Thymus (tissue), 11 donors: ENCODE results near the gene S100A16. TPM values are rescaled to one million over a fixed set of nuclear protein-coding genes. Genes with fewer than 3 reads are reported as not detected.
"Not testable (repeated sequence)": the region's sequence is repeated elsewhere in the genome, so short reads cannot be mapped to it uniquely, and the experiment has no call there.

Source experiments
- DNase-seq, 9 donors: peaks; one replicate each; pipeline ENCODE4 v3.0.0-alpha.2; 2013; ENCODE audit warnings: low spot score in 9 of 9, low read depth in 6 of 9, missing footprints in 1 of 9
- H3K27ac ChIP-seq, 2 donors: one replicate each; pipeline ENCODE4 v1.5.1; 2013; ENCODE audit warnings: control low read depth in 1 of 2, low read depth in 1 of 2, low read length in 1 of 2, mild to moderate bottlenecking in 1 of 2, moderate library complexity in 1 of 2
- H3K27me3 ChIP-seq, 2 donors: one replicate each; pipeline ENCODE4 v1.5.1; 2013; ENCODE audit warnings: low read length in 1 of 2; ENCODE audit not compliant: control insufficient read depth in 2 of 2, insufficient read depth in 1 of 2
- H3K36me3 ChIP-seq, 2 donors: one replicate each; pipeline ENCODE4 v1.5.1; 2013; ENCODE audit warnings: low read length in 1 of 2, mild to moderate bottlenecking in 1 of 2, moderate library complexity in 1 of 2; ENCODE audit not compliant: control insufficient read depth in 2 of 2, insufficient read depth in 2 of 2
- H3K4me1 ChIP-seq, 2 donors: one replicate each; pipeline ENCODE4 v1.5.1; 2013; ENCODE audit warnings: low read length in 2 of 2; ENCODE audit not compliant: control insufficient read depth in 2 of 2, insufficient read depth in 2 of 2
- H3K4me3 ChIP-seq, 2 donors: one replicate each; pipeline ENCODE4 v1.5.1; 2013; ENCODE audit warnings: low read length in 2 of 2, control low read depth in 1 of 2, mild to moderate bottlenecking in 1 of 2
- H3K9me3 ChIP-seq, 2 donors: one replicate each; pipeline ENCODE4 v1.5.1; 2013; ENCODE audit warnings: low read length in 1 of 2, mild to moderate bottlenecking in 1 of 2; ENCODE audit not compliant: control insufficient read depth in 2 of 2, insufficient read depth in 1 of 2
- WGBS: extraction: QIAGEN DNeasy Blood & Tissue Kit; methylation state at CpG from one replicate; pipeline ENCODE4 v1.1.7; 2013; 5-methylcytosine and 5-hydroxymethylcytosine counted together
- polyA plus RNA-seq: library from polyadenylated mRNA; stranded (reverse); fragments of 200-250 nt; gene quantifications from one replicate; pipeline ENCODE4 v1.2.3, GENCODE V29; 2013
- total RNA-seq: library from RNA; stranded (reverse); fragments of 120-200 nt; gene quantifications from one replicate; pipeline ENCODE4 v1.2.4, GENCODE V29; 2013
- donor health status: healthy.

Gene S100A16
- total and polyA plus RNA-seq, 2 donors = 28.8 to 128 TPM

DNA sequence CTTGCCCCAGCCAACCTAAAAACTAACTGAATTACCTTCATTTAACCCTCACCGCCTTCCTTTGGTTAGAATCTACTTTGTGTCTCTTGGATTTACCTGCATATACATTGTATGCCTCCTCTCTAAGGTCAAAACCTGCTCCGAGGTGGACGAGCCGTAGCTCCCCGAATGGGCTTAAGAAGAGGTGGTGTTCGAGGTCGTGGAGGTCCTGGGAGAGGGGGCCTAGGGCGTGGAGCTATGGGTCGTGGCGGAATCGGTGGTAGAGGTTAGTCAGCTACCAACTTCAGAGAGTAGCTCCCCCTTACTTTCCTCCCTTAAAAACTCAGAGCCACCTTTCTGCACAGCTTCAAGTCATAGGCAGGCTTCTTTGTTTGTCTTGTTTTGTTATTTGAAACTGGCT is 30.2 kb upstream of the S100A16 start:
- DNase-seq = no peak
- H3K36me3 ChIP-seq = peaks cover 82 to 92% of the 10 kb centered on the region in 2 donors
- H3K4me1 ChIP-seq = peaks cover 7% of the 10 kb centered on the region in 2 donors
- H3K27ac ChIP-seq = no peak overlapping the region
- H3K4me3 ChIP-seq = no peak overlapping the region
- WGBS = 99% methylated on average over 11 of the region's 11 CpGs
- H3K27me3 ChIP-seq = no peaks in the 10 kb centered on the region
- H3K9me3 ChIP-seq = no peaks in the 10 kb centered on the region

DNA sequence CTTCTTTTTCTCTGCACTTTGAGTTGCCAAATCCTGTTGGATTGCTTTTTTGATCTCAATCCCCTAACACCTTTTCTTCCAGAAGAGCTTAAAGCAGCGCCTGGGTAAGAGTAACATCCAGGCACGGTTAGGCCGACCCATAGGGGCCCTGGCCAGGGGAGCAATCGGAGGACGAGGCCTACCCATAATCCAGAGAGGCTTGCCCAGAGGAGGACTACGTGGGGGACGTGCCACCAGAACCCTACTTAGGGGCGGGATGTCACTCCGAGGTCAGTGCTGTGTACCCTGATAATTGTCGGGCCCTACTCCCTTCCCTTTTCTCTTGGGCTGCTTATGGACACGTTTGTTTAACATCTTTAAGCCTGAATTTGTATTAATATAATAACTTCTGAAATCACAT is 29.2 kb upstream of the S100A16 start:
- H3K4me3 ChIP-seq = no peak overlapping the region
- H3K36me3 ChIP-seq = peaks cover 86 to 96% of the 10 kb centered on the region in 2 donors
- peaks cover 4 to 7% of the 10 kb centered on the region in 2 donors for H3K4me1 ChIP-seq
- DNase-seq = no peak
- no peaks in the 10 kb centered on the region for H3K27me3 ChIP-seq
- 96% methylated on average over 11 of the region's 11 CpGs for WGBS
- H3K27ac ChIP-seq = no peak overlapping the region
- H3K9me3 ChIP-seq = no peaks in the 10 kb centered on the region

DNA sequence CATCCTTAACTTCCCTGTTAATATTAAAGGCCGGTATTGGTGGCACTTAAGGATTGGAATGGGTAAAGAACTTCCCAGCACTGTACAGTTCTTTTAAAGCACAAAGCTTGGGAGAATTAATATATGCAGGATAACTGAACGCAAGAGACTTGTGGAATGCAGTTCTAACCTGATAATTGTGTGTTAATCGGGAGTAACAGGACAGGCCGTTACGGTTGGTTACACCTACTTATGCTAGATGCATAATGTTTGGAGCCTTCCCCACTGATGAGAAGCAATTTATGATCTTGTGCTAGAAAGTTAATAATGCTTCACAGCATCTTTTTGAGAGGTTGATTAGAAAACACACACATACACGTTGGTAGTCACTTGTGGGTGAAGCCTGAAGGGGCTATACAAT is 27.9 kb upstream of the S100A16 start:
- 90% methylated on average over 6 of the region's 6 CpGs for WGBS
- peaks cover 4 to 11% of the 10 kb centered on the region in 2 donors for H3K4me1 ChIP-seq

DNA sequence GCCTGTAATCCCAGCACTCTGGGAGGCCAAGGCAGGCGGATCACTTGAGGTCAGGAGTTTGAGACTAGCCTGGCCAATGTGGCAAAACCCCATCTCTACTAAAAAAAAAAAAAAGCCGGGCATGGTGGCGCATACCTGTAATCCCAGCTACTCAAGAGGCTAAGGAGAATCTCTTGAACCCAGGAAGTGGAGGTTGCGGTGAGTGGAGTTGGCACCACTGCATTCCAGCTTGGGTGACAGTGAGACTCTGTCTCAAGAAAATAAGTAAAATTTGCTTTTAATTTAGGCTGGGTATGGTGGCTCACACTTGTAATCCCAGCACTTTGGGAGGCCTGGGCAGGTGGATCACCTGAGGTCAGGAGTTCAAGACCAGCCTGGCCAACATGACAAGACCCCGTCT is 27.3 kb upstream of the S100A16 start:
- not testable (repeated sequence) for DNase-seq, H3K9me3 ChIP-seq, H3K27ac ChIP-seq, H3K4me3 ChIP-seq, H3K27me3 ChIP-seq
- peaks cover 80 to 95% of the 10 kb centered on the region in 2 donors for H3K36me3 ChIP-seq
- 98% methylated on average over 5 of the region's 5 CpGs for WGBS
- peaks cover 10 to 14% of the 10 kb centered on the region in 2 donors for H3K4me1 ChIP-seq

More for the DNA sequence above, 27.9 kb upstream of the S100A16 start:
- H3K9me3 ChIP-seq = no peaks in the 10 kb centered on the region
- H3K27ac ChIP-seq = no peak overlapping the region
- H3K27me3 ChIP-seq = no peaks in the 10 kb centered on the region
- H3K36me3 ChIP-seq = peaks cover 85 to 98% of the 10 kb centered on the region in 2 donors
- no peak overlapping the region for H3K4me3 ChIP-seq
- DNase-seq = no peak

DNA sequence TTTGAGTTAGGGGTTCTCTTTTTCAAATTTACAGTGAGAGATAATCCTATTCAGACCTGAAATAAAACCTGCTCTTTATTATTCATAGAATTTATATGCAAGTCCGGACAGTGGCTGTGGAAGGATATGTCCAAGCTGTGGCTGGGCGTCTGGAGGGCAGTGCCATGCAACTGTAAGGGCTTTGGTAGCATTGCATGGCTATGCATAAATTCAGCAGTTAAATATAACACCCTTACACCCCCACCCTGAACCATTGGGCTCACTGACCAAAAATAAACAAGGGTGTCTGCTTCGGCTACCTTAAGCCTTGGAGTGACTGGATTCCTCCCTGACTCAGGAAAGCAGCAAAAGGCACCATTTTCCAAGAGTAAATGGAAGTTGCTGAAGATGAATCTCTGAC is 26.3 kb upstream of the S100A16 start:
- DNase-seq = no peak
- Histone ChIP-seq H3K27ac (no peak overlapping the region), H3K4me3 (no peak overlapping the region), H3K4me1 (peaks cover 14% of the 10 kb centered on the region in 2 donors), H3K27me3 (no peaks in the 10 kb centered on the region), H3K9me3 (no peaks in the 10 kb centered on the region), H3K36me3 (peaks cover 75 to 87% of the 10 kb centered on the region in 2 donors)
- WGBS = 98% methylated on average over 3 of the region's 3 CpGs

DNA sequence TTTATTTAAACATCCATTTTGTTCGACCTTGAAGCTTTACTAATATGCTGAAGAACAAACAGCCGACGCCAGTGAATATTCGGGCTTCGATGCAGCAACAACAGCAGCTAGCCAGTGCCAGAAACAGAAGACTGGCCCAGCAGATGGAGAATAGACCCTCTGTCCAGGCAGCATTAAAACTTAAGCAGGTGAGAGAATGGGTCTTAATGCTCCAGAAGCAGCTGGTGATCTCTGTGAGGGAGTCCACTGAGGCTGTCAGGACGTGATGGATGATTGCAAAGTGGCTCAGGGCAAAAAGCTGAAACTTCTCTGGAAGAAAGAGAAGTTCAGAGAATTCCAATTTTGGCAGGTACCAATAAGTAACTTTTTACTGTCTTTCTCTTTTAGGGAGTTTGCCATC is 25.3 kb upstream of the S100A16 start:
- peaks cover 14 to 18% of the 10 kb centered on the region in 2 donors for H3K4me1 ChIP-seq
- 98% methylated on average over 6 of the region's 6 CpGs for WGBS
- DNase-seq = no peak

DNA sequence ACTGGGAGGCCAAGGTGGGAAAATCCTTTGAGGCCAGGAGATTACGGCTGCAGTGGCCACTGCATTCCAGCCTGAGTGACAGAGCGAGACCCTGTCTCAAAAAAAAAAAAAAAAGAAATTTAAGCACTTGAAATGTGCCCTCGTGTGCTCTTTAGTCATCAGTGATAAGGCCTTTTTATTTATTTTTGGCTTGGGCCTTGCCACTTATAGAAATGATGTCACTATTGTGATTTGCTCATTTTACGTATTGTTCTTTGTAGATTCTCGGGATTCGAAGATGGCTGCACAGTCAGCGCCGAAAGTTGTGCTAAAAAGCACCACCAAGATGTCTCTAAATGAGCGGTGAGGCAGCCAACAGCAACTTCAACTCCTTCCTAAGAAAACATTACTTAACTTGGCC is 23.4 kb upstream of the S100A16 start:
- Histone ChIP-seq H3K36me3 (peaks cover 48 to 57% of the 10 kb centered on the region in 2 donors), H3K4me3 (no peak overlapping the region), H3K4me1 (peaks cover 14 to 21% of the 10 kb centered on the region in 2 donors), H3K9me3 (peaks cover 0 to 6% of the 10 kb centered on the region in 2 donors), H3K27ac (no peak overlapping the region), H3K27me3 (no peaks in the 10 kb centered on the region)
- WGBS = 97% methylated on average over 9 of the region's 9 CpGs
- DNase-seq = no peak

More for the DNA sequence above, 25.3 kb upstream of the S100A16 start:
- Histone ChIP-seq H3K27me3 (no peaks in the 10 kb centered on the region), H3K4me3 (no peak overlapping the region), H3K36me3 (peaks cover 66 to 77% of the 10 kb centered on the region in 2 donors), H3K9me3 (peaks cover 0 to 6% of the 10 kb centered on the region in 2 donors), H3K27ac (no peak overlapping the region)

DNA sequence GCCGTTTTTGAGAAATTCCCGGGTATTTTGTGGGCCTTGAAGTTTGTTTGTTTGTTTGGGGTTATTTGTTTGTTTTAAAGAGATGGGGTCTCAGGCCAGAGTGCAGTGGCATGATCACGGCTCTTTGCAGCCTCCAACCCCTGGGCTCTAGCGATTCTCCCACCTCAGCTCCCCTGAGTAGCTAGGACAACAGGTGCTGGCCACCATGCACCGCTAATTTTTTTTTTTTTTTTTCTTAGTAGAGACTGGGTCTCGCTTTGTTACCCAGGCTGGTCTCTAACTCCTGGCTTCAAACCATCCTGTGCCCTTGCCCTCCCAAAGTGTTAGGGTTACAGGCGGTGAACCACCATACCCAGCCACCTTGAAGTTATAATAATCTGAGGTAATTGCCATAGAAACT is 22.9 kb upstream of the S100A16 start:
- no peak for DNase-seq
- peaks cover 14 to 21% of the 10 kb centered on the region in 2 donors for H3K4me1 ChIP-seq
- H3K36me3 ChIP-seq = peaks cover 45 to 53% of the 10 kb centered on the region in 2 donors
- H3K9me3 ChIP-seq = peaks cover 0 to 6% of the 10 kb centered on the region in 2 donors
- no peak overlapping the region for H3K4me3 ChIP-seq
- WGBS = 97% methylated on average over 7 of the region's 7 CpGs
- H3K27me3 ChIP-seq = no peaks in the 10 kb centered on the region
- no peak overlapping the region for H3K27ac ChIP-seq

DNA sequence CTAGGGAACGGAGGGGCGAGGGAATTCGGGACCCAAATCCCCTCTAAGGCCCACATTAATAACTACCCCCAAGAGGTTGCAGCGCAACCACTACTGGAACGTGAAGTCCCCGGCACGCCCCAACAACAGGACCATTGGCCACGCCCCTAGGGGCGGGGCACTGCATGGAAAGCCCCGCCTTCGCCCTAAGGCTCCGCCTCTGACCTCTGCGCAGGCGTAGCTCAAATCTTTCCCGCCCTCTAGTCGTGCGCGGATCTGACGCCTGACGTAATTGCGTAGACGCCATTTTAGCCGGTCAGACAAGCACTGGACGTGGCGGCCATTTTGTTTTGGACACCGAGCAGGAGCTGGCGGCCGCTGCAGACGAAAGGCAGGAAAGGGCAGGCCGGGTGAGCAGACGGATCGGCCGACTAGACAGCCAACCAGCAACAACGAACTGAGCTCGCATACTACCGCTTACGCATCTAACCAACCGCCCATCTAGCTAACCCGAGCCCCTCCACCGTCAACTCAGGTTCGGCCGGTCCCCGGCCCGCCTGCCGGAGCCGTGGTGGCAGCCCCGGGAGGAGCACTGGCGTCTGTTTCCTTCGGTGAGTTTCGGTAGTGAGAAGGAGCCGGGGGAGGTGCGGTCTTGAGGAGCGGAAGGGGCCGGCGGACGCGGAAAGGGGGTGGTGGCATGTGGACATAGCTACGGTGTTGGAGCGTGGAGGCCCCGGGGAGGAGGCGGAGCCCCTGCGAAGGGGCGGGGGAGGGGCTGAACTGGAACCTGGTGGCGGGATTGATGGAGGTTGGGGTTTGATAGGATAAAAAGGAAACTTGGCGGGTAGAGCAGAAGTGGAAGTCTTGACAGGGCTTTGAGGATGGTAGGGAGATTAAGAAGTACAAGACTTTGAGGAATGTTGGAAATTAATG is 21.1 kb upstream of the S100A16 start, which contains the start of gene CHTOP:
Gene CHTOP, plus strand, starts transcription at position 313 of the 912 bp plus-strand sequence. CDS start 2,523 bp downstream, outside the sequence.
- Histone ChIP-seq H3K4me3 (peak within 1 kb of the TSS; percentile 98 to 100), H3K27ac (peak within 1 kb of the TSS; percentile 100), H3K9me3 (peaks cover 0 to 6% of the 10 kb centered on the region in 2 donors), H3K4me1 (peaks cover 14 to 28% of the 10 kb centered on the region in 2 donors), H3K27me3 (no peaks in the 10 kb centered on the region), H3K36me3 (peaks cover 26 to 34% of the 10 kb centered on the region in 2 donors)
- peak; percentile 94 to 99 (median 98) for DNase-seq
- WGBS = 4% methylated on average over 65 of the region's 65 CpGs
